ENCODE results near the gene HTR3D. TPM values are rescaled to one million over a fixed set of nuclear protein-coding genes. Genes with fewer than 3 reads are reported as not detected.

HTR3D gene
- total and polyA plus RNA-seq, 2 of the 13 experiments (the other 11 are each of a cell fraction or from before 2014, with no cell fraction given), result not detected

GRCh38 chr3:184016811-184017671, 14.5 kb upstream of the HTR3D start (continued):
- TF ChIP-seq, protein P1, sequence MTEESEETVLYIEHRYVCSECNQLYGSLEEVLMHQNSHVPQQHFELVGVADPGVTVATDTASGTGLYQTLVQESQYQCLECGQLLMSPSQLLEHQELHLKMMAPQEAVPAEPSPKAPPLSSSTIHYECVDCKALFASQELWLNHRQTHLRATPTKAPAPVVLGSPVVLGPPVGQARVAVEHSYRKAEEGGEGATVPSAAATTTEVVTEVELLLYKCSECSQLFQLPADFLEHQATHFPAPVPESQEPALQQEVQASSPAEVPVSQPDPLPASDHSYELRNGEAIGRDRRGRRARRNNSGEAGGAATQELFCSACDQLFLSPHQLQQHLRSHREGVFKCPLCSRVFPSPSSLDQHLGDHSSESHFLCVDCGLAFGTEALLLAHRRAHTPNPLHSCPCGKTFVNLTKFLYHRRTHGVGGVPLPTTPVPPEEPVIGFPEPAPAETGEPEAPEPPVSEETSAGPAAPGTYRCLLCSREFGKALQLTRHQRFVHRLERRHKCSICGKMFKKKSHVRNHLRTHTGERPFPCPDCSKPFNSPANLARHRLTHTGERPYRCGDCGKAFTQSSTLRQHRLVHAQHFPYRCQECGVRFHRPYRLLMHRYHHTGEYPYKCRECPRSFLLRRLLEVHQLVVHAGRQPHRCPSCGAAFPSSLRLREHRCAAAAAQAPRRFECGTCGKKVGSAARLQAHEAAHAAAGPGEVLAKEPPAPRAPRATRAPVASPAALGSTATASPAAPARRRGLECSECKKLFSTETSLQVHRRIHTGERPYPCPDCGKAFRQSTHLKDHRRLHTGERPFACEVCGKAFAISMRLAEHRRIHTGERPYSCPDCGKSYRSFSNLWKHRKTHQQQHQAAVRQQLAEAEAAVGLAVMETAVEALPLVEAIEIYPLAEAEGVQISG (CRISPR knock-in tag; IDR thresholded peaks at IDR 0.05), result no peak
- TF ChIP-seq MXD4 (CRISPR knock-in tag; IDR thresholded peaks at IDR 0.05), result no peak
- TF ChIP-seq, protein P2, sequence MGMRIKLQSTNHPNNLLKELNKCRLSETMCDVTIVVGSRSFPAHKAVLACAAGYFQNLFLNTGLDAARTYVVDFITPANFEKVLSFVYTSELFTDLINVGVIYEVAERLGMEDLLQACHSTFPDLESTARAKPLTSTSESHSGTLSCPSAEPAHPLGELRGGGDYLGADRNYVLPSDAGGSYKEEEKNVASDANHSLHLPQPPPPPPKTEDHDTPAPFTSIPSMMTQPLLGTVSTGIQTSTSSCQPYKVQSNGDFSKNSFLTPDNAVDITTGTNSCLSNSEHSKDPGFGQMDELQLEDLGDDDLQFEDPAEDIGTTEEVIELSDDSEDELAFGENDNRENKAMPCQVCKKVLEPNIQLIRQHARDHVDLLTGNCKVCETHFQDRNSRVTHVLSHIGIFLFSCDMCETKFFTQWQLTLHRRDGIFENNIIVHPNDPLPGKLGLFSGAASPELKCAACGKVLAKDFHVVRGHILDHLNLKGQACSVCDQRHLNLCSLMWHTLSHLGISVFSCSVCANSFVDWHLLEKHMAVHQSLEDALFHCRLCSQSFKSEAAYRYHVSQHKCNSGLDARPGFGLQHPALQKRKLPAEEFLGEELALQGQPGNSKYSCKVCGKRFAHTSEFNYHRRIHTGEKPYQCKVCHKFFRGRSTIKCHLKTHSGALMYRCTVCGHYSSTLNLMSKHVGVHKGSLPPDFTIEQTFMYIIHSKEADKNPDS (CRISPR knock-in tag; IDR thresholded peaks at IDR 0.05), result no peak
- TF ChIP-seq ELF1 (CRISPR knock-in tag; IDR thresholded peaks at IDR 0.05), result no peak
- no peak for TF ChIP-seq ZNF318 (CRISPR knock-in tag; IDR thresholded peaks at IDR 0.05)
- no peak for TF ChIP-seq ARNT2 (CRISPR knock-in tag; IDR thresholded peaks at IDR 0.05; ENCODE audit: low read depth)
- TF ChIP-seq PHF21A (CRISPR knock-in tag; IDR thresholded peaks at IDR 0.05), result no peak
- TF ChIP-seq, protein P3, sequence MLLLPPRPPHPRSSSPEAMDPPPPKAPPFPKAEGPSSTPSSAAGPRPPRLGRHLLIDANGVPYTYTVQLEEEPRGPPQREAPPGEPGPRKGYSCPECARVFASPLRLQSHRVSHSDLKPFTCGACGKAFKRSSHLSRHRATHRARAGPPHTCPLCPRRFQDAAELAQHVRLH (CRISPR knock-in tag; IDR thresholded peaks at IDR 0.05; ENCODE audit: borderline replicate concordance, low read depth), result no peak
- TF ChIP-seq HBP1 (CRISPR knock-in tag; IDR thresholded peaks at IDR 0.05; ENCODE audit: low read depth), result no peak
- TF ChIP-seq, protein P4, sequence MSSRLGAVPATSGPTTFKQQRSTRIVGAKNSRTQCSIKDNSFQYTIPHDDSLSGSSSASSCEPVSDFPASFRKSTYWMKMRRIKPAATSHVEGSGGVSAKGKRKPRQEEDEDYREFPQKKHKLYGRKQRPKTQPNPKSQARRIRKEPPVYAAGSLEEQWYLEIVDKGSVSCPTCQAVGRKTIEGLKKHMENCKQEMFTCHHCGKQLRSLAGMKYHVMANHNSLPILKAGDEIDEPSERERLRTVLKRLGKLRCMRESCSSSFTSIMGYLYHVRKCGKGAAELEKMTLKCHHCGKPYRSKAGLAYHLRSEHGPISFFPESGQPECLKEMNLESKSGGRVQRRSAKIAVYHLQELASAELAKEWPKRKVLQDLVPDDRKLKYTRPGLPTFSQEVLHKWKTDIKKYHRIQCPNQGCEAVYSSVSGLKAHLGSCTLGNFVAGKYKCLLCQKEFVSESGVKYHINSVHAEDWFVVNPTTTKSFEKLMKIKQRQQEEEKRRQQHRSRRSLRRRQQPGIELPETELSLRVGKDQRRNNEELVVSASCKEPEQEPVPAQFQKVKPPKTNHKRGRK (CRISPR knock-in tag; IDR thresholded peaks at IDR 0.05), result no peak

Measured in HepG2 (cell line).